ENCODE data around the gene DUSP7.

GRCh38 chr3:52032702-52033408 is 23.5 kb downstream of the DUSP7 start:
- TF ChIP-seq CTCF (IDR thresholded peaks at IDR 0.05) (no peak), POLR2A (IDR thresholded peaks at IDR 0.05) (no peak)

Data from body of pancreas (tissue), 4 donors.